HEK293 (cell line): ENCODE results near the gene SCD.

Experiments used
- CTCF ChIA-PET: fragments of 350-600 bp; formaldehyde crosslinking; extraction: SDS; loops from one replicate; lab custom pipeline; 2021; ENCODE audit warnings: antibody characterized with exemption; lab: Yijun Ruan, JAX
- POLR2A ChIA-PET: fragments of 300-600 bp; formaldehyde crosslinking; extraction: SDS; loops from one replicate; lab custom pipeline; 2020; ENCODE audit warnings: antibody characterized with exemption, inconsistent platforms; lab: Yijun Ruan, JAX
- H3K27ac ChIP-seq: fragments of 200-500 bp; sonication (Bioruptor generic); 2 replicates; pipeline ENCODE4 v1.5.1; 2014; ENCODE audit warnings: low read depth, low read length, control low read depth, inconsistent platforms; ENCODE audit errors: extremely low read depth
- H3K36me3 ChIP-seq, 2 experiments: fragments of 200-500 bp in 1 of 2; sonication (Bioruptor generic) in 1 of 2; 1 replicate in 1 of 2; 2 replicates in 1 of 2; pipeline ENCODE4 v1.5.1; 2014 to 2017; ENCODE audit warnings: inconsistent platforms in 2 of 2, low read length in 2 of 2; ENCODE audit not compliant: control insufficient read depth in 2 of 2, insufficient read depth in 1 of 2
- H3K4me1 ChIP-seq: fragments of 200-500 bp; sonication (Bioruptor generic); 2 replicates; pipeline ENCODE4 v1.5.1; 2014; ENCODE audit warnings: mild to moderate bottlenecking, low read length, inconsistent platforms; ENCODE audit not compliant: control insufficient read depth, insufficient read depth
- H3K4me3 ChIP-seq: 2 replicates; pipeline ENCODE4 v1.5.1; 2011; ENCODE audit warnings: low read depth, mild to moderate bottlenecking, control low read depth, low read length, moderate library complexity
- H3K9me3 ChIP-seq: fragments of 200-500 bp; sonication (Bioruptor generic); 2 replicates; pipeline ENCODE4 v1.5.1; 2014; ENCODE audit warnings: low read depth, low read length, inconsistent platforms; ENCODE audit not compliant: control insufficient read depth, insufficient read depth
- GLIS1 ChIP-seq: fragments of 450-650 bp; formaldehyde crosslinking; IDR thresholded peaks from 2 replicates; pipeline ENCODE4 v1.5.1; 2016; ENCODE audit warnings: missing biosample characterization, missing genetic modification characterization
- GLIS2 ChIP-seq: fragments of 450-650 bp; formaldehyde crosslinking; IDR thresholded peaks from 2 replicates; pipeline ENCODE4 v1.5.1; 2016; ENCODE audit warnings: missing biosample characterization, missing genetic modification characterization
- KLF1 ChIP-seq: fragments of 450-650 bp; formaldehyde crosslinking; IDR thresholded peaks from 2 replicates; pipeline ENCODE4 v1.5.1; 2016; ENCODE audit warnings: missing biosample characterization, missing genetic modification characterization
- OSR2 ChIP-seq: fragments of 450-650 bp; formaldehyde crosslinking; IDR thresholded peaks from 2 replicates; pipeline ENCODE4 v1.5.1; 2016; ENCODE audit warnings: missing biosample characterization, missing genetic modification characterization
- PRDM10 ChIP-seq: fragments of 450-650 bp; formaldehyde crosslinking; IDR thresholded peaks from 2 replicates; pipeline ENCODE4 v1.5.1; 2016; ENCODE audit warnings: missing biosample characterization, missing genetic modification characterization
- PRDM4 ChIP-seq: fragments of 450-650 bp; formaldehyde crosslinking; IDR thresholded peaks from 2 replicates; pipeline ENCODE4 v1.5.1; 2017; ENCODE audit warnings: missing biosample characterization, missing genetic modification characterization
- SCRT2 ChIP-seq: fragments of 450-650 bp; formaldehyde crosslinking; IDR thresholded peaks from 2 replicates; pipeline ENCODE4 v1.5.1; 2016; ENCODE audit warnings: missing biosample characterization, missing genetic modification characterization
- ZFP37 ChIP-seq: fragments of 450-650 bp; formaldehyde crosslinking; IDR thresholded peaks from 2 replicates; pipeline ENCODE4 v1.5.1; 2016; ENCODE audit warnings: missing biosample characterization, missing genetic modification characterization
- ZNF157 ChIP-seq: fragments of 450-650 bp; formaldehyde crosslinking; IDR thresholded peaks from 2 replicates; pipeline ENCODE4 v1.5.1; 2016; ENCODE audit warnings: missing biosample characterization, missing genetic modification characterization
- ZNF239 ChIP-seq: fragments of 450-650 bp; formaldehyde crosslinking; IDR thresholded peaks from 2 replicates; pipeline ENCODE4 v1.5.1; 2016; ENCODE audit warnings: missing biosample characterization, missing genetic modification characterization
- ZNF274 ChIP-seq, 2 experiments: fragments of 200-500 bp in 1 of 2; fragments of 450-650 bp in 1 of 2; sonication (Bioruptor generic) in 1 of 2; formaldehyde crosslinking in 1 of 2; IDR thresholded peaks; 2 replicates each; pipeline versions ENCODE4 v1.5.1 to v1.6.1; 2014 to 2016; ENCODE audit warnings: borderline replicate concordance in 1 of 2, inconsistent platforms in 1 of 2, low read length in 1 of 2, missing biosample characterization in 1 of 2, missing genetic modification characterization in 1 of 2
- ZNF280C ChIP-seq: fragments of 450-650 bp; formaldehyde crosslinking; IDR thresholded peaks from 2 replicates; pipeline ENCODE4 v1.5.1; 2016; ENCODE audit warnings: missing biosample characterization, missing genetic modification characterization
- ZNF302 ChIP-seq: fragments of 450-650 bp; formaldehyde crosslinking; IDR thresholded peaks from 2 replicates; pipeline ENCODE4 v1.5.1; 2016; ENCODE audit warnings: missing biosample characterization, missing genetic modification characterization, low read depth
- ZNF629 ChIP-seq: fragments of 450-650 bp; formaldehyde crosslinking; IDR thresholded peaks from 2 replicates; pipeline ENCODE4 v1.5.1; 2017; ENCODE audit warnings: missing biosample characterization, missing genetic modification characterization

SCD gene

DNA sequence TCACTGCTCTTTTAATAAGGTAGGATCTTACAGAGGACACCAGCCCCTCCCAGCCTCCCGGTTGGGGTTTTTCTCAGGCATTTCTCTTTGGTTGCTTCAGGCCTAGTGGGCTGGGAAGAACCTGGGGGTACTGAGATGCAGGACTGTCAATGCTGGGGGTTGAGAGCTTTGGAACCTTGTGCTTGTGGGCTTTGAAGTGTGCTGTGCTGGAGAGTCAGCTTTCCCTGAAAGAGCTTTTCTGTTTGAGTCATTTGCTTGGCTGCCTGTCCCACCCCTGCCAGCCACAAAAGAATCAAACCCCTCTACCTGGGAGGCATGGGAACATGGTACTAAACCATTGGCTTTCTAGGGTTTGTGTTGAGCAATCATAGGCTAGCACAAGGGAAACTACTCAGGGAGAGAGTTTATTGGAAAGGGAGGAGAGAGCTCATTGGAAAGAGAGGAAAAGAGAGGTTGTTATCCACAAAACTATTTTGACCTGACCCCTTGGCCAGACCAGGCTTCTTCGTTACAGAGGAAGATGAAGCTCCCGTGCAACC lies 1.4 kb downstream of the SCD start (continued):
- no peak for TF ChIP-seq OSR2 (tag by site-specific recombination)
- TF ChIP-seq ZNF629 = no peak
- no peak for TF ChIP-seq ZNF274 (IDR thresholded peaks at IDR 0.05; ENCODE audit: low read length)
- no peak for TF ChIP-seq ZNF274 (tag by site-specific recombination; IDR thresholded peaks at IDR 0.05; ENCODE audit: borderline replicate concordance)
- TF ChIP-seq ZNF302 (tag by site-specific recombination) = no peak
- TF ChIP-seq GLIS1 = peak; percentile 57
- no peak for TF ChIP-seq ZNF157
- TF ChIP-seq ZNF239 (tag by site-specific recombination) = no peak
- no peak for TF ChIP-seq ZNF280C
- no peak for TF ChIP-seq KLF1 (tag by site-specific recombination)
- TF ChIP-seq GLIS2 (tag by site-specific recombination) = no peak
- no peak for TF ChIP-seq ZFP37 (tag by site-specific recombination)

GRCh38 chr10:100349087-100349486 lies 2.1 kb downstream of the SCD start:
- CTCF ChIA-PET = interaction anchor here (0.6 to 20.2 kb wide), 7 partner anchors 7 to 339 kb away, joined by 3 to 342 read pairs (median 5); partner anchors contain the start of gene DNMBP
- peaks cover 21% of the 10 kb centered on the region for H3K4me1 ChIP-seq
- H3K27ac ChIP-seq = 0 out of 2 replicates have a peak overlapping the region, but pooled peaks have one; percentile 19
- no peak for TF ChIP-seq ZNF302 (tag by site-specific recombination)
- TF ChIP-seq SCRT2 = peak; percentile 89
- no peak overlapping the region for H3K4me3 ChIP-seq
- H3K9me3 ChIP-seq = no peaks in the 10 kb centered on the region
- POLR2A ChIA-PET = interaction anchor here (0.8 to 4.5 kb wide), 4 partner anchors 16 to 25 kb away, joined by 3 to 71 read pairs (median 16); no protein-coding TSS in a partner anchor
- H3K36me3 ChIP-seq = peaks cover 32 to 58% of the 10 kb centered on the region in 2 experiments

DNA sequence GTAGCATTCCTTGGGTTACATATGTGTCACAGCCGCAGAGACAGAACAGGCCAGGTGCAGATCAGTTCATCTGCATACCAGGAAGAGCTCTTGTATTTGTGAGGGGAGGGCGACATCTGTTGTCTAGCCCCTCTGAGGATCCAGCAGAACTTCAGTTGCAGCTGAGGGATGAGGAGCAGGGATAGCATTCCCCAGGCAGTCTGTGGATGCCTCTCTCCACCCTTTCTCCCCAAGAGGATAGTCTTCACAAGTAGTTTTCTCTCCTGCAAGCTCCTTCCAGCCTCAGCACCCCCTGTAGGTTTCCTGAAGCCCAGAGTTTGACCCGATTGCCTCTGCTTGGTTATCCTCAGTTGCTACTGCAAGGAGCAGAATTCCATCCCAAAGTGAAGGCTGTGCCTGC lies 2.6 kb downstream of the SCD start:
- Histone ChIP-seq H3K4me3 (no peak overlapping the region), H3K36me3 (peaks cover 38 to 64% of the 10 kb centered on the region in 2 experiments), H3K9me3 (no peaks in the 10 kb centered on the region), H3K27ac (no peak overlapping the region), H3K4me1 (peaks cover 21% of the 10 kb centered on the region)
- peak; percentile 39 for TF ChIP-seq PRDM10 (tag by site-specific recombination)
- no peak for TF ChIP-seq PRDM4
- POLR2A ChIA-PET = interaction anchor here (0.8 to 1.0 kb wide), 3 partner anchors 15 to 24 kb away, joined by 3 read pairs; no protein-coding TSS in a partner anchor
- CTCF ChIA-PET = interaction anchor here (0.7 to 20.2 kb wide), 7 partner anchors 8 to 665 kb away, joined by 3 to 342 read pairs (median 4); no protein-coding TSS in a partner anchor
